ENCODE data around the gene EVL.
"Not testable (repeated sequence)": the region's sequence is repeated elsewhere in the genome, so short reads cannot be mapped to it uniquely, and the experiment has no call there.

EVL gene

DNA sequence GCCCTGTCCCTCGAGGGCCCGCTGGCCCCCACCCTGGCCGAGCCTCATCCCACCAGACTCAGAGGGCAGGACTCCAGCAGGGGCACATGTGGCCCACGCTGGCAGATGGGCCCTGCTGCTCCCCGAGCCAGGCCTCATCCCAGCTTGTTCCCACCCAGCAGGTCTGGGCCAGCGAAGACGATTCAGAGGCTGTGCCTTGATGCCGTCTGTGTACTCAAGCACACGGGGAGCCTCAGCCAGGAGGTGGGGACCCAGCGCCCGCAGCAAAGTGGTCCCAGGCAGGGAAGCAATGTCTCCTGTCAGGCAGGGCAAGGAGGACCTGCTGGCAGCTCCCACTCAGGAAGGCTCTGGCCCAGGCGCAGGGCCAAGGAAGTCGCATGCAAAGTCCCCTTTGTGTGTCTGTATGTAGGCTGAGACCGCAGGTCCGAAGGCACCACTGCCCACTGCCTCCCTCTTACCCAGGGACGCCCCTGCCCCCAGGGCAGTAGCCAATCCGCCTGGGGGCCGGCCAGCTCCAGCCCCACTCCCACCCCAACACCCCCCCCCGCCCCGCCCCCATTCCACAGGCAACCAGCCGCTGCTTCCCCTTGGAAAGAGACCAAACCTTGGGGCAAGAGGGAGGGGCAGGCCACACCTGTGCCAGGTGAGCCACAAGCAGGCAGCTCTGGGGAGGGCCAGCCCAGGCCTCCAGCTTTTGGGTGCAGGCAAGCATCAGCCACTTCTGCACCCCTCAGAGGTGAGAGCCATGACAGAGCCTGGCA, 84.8 kb downstream of the EVL start:
- no peak for DNase-seq

DNA sequence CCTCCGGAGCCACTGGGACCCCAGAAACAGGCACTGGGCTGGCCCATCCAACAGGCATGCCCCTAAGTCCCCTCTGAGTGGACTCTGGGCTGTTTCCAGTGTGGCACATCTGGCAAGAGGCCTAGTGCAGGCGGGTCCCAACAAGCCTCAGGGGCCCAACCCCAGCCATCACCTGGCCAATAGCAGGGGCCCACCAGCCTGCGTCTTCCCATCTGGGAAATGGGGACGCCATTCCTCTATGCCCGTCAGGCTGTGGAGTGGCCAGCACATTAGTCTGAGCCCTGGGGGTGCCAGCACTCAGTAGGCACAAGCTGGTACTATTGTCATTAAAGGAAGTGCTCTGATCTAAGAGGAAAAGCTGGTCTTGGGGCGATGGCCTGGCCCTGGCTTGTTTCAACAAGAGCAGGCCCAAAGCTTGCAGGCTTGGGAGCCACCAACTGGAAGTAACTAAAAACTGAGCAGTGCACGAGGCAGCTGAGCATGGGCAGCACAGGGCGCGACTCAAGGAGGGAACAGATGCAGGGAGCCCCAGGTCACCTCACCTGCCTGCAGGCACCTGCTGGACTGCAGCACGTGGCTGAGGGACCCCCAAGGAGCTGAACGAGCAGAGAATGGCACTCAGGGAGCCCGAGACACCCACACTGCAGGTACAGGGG, 85.8 kb downstream of the EVL start:
- no peak for DNase-seq

DNA sequence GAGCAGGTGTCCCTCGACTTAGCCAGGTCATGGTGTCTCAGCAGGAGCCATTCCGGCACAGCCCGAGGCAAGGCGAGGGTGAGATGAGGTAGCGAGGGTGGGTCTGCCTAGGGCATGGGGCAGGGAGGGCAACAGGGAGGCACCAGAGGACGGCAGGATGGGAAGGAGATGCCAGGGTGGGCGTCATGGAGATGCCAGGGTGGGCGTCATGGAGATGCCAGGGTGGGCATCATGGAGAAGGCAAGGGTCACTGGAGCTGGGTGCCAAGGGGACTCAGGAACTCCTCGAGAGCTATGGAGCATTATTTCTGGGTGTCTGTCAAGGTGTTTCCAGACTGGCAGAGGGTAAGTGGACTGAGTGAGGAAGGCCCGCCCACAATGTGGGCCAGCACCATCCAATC, 86.9 kb downstream of the EVL start:
- no peak for DNase-seq

DNA sequence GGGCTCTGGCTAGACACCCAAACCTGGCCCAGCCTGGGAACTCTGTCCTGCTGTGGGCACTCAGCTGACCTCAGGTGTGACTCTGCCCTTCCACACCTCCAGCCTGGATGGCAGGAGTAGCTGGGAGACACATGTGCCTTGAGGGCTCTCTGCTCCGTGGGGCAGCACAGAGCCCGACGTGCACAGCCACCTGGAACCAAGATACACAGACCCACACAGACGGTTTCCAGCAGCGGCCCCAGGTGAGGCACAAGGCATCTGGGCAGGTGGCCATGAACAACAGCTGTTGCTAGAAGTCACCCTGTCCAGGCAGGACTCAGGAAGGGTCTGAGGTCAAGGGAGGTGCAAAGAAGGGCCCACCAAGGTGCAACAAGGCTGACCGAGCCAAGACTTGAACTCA, 88.3 kb downstream of the EVL start:
- DNase-seq = no peak

DNA sequence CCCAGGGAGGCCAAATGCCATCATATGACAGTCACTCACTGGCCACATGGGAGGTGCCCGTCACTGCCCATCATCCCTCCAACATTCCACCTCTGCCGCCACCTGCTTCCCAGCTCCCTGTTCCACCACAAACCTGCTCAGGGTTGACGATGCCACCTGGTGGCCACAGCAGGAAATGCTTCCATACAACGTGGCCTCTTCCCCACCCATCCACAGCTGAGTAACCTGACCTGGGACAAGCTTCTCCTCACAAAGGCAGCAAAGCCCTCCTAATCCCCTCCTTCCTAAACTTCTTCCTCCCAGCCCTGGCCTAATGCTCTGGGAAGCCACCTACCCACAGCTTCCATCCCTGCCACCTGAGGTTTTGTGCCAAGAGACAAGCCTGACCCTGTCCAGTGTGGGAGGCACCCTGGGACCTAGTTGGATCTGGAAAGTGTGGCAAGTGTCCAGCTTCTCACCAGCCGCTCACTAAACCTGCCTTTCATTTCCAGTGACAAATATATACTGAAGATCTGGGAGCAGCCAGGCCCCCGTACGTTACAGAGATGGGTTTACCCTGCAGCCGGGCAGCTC, 89.9 kb downstream of the EVL start:
- DNase-seq = no peak

DNA sequence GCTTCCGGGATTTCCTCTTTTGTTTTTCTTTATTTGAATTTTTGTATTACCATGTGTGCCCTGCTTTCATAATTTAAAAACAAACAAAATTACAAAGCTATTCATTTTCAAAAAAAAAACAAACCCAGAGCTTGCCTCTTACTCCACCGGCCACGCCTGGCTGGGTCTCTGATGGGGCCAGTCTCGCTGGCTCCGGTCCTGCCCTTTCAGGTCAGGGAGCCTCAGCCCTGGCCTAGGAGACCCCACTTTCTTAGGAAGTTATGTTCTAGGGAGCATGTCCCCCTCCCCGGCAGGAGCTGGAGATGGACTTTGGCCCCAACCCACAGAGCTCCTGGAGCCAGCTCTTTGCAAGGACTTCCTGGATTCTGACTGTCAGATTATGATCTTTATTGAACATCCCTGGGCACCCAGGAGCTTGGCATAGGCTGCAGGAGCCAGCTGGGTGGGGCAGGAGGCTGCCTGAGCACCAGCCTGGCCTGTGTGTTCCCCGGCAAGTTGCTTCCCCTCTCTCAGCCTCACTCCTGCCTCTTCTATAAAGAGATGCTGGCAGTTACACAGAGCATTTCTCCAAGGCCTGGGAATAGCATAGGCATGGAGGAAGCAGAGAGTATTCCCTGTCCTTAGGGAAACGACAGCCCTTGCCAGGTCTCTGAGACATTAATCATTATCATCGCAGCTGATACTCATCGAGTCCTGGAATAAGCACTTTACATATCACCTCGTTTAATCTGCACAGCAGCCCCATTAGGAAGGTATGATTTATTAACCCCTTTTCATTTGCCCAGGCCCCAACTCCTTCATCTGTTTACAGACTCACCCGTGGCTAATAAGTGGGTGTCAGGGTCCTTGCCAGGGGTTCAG, 90.8 kb downstream of the EVL start:
- DNase-seq = no peak

DNA sequence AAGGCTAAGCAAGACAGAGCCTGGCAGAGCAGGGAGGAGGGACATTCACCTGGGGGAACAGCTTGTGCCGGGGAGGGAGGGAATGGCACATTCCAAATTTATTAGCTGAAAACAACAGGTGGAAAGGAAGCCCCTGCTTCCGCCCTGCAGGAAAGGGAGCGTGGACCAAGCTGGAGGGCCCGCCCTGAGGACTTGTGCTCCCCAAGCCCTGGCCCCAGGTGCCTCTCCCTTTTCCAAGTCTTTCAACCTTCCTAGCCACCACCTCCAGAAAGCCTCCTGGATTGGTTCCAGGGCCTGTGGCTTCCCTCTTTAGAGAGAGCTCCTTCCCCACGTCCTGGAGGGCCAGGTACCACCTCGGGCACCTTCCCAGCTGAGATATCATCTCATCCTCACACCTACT, 91.6 kb downstream of the EVL start:
- no peak for DNase-seq

DNA sequence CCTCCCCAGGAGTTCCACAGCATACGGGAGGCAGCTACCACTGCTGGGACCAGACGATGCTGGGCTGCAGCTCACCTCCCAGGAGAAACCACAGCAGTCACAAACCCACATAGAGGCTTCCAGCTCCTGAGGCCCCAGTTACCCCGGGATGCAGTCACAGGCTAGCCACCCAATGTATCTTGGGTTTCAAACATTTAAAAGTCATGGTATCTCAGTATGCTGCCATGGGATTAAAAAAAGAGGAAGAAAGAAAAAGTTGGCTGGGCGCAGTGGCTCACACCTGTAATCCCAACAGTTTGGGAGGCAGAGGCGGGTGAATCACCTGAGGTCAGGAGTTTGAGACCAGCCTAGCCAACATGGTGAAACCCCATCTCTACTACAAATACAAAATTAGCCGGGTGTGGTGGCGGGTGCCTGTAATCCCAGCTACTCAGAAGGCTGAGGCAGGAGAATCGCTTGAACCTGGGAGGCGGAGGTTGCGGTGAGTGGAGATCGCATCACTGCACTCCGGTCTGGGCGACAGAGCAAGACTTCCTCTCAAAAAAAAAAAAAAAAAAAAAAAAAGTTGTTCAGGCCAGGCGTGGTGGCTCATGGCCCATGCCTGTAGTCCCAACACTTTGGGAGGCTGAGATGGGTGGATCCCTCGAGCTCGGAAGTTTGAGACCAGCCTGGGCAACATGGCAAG, 92.5 kb downstream of the EVL start:
- not testable (repeated sequence) for DNase-seq

DNA sequence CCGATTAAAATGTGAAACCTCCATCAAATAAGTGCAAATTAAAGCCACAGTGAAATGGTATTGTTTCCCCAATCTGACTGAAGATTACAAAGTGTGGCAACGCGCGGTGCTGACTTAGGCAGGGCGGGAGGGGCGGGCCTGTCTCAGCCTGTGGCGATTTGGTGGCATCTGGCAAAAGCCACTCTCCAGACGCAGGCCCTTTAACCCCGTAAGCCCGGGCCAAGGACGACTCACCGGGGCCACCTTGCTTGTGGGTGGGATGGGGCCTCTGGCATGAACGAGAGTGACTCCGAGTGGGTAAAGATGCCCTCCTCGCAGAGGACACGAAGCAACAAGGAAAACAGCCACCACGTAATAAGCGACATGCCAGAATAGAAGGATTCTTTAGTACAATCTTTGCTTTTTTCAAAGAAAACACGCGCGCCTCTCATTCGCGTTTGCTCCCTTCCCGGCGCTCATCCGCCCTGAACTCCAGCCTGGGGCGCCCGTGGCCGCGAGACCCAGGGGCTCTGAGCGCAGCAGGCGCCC, 93.4 kb downstream of the EVL start:
- DNase-seq = no peak

DNA sequence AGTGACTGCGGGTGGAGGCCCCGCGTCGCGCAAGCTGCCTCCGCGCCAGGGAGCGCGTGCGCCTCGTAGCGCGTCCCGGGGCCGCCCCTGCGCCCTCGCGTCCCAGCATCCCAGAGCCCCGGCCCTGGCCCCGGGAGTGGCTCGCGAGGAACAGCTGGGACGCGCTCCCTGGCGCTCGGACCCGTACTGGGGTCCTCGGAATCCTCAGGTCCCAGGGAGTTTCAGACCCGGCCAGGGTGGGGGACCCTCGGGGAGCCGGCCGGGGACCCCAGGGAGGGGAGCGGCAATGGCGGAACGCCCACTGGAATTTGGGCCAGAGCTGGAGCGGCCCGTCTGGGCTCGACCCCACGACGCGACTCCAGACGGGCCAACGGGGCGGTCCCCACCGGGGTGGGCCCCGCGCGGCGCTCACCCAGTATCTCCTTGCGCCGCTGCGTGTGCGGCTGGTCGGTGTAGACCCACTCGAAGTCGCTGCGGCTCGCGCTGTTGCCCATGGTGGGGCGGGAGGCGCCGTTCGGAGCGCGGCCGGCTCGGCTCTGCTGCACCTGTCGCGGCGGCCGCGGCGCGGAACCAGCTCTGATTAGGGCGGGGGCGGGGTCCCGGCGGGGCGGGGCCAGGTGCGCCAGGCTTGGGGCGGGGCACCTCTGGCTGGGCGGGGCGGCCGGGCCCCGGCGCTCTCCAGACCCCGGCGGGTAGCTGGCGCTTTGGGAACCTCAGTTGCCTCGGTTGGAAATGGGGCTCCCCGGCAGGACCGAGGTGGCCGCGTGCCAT, 94.1 kb downstream of the EVL start, which contains the start of gene DEGS2:
TSS of gene DEGS2 (minus strand) at position 552 of the 771 bp plus-strand sequence. CDS start at position 494, 58 bp downstream.
- DNase-seq = no peak

DNA sequence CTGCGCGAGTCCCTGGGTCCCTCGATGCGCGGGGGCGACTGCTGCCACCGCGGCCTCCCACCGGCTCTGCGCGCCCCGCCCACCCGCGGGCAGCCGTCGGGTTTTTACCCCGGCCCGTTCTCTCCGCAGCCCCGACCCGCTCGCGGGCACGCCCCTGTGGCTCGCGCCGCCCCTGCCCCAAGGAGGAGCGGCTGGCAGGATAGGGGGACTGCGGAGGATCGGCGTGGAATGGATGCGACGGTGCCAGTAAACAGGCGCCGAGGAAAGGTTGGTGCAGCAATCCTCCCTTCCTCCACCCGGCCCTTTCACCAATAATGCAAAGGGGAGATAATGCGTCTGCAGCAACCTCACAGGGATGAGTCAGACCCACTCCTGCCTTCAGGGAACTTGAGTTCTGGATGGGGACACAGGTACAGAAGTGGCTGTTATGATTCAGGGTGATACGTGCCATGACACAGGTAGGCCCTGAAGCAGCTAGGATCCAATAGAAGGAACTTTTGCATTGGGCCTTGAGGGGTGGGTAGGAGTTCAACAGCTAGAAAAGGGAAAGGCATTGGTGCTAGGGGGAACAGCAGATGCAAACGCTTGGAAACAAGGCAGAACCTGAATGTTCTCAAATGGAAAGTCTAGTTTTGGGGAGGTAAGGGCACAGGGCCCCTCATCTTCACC, 94.8 kb downstream of the EVL start:
- DNase-seq = no peak

DNA sequence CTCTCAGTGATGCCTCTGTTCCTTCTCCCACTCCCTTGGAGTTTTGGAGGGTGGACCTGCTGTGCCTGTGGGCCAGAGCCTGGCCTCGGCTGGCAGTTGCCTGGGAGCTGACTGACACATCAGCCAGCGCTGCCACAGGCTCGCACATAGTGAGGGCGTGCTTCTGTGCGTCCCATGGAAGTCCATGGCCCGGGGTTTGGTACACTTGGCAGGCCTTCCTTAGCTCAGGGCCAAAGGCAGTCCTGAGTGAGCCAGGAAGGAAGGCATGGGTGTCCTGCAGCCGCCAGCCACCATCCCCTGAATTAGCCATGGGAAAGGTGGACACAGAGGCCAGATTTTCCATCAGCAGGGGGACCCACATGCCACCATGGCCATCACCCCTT, 95.3 kb downstream of the EVL start:
- DNase-seq = no peak

DNA sequence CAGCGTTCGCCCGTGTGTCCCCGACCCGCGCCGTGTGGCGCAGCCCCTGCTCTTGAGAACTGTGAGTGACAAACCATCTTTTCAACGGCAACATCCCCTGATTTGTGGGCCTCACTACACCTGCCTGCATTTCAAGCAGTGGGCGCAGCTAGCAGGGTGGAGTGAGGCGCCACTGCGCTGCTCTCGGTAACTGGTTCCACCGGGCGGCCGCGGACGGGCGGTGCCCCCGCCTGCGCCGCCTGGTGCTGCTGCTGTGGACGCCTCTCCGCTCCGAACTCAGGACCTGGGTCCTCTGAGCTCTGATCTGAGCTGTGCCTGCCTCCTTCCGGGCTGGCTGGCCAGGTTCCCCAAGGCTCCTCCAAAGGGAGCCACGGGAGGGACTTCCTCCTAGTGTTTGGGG, 100.2 kb downstream of the EVL start:
- no peak for DNase-seq

DNA sequence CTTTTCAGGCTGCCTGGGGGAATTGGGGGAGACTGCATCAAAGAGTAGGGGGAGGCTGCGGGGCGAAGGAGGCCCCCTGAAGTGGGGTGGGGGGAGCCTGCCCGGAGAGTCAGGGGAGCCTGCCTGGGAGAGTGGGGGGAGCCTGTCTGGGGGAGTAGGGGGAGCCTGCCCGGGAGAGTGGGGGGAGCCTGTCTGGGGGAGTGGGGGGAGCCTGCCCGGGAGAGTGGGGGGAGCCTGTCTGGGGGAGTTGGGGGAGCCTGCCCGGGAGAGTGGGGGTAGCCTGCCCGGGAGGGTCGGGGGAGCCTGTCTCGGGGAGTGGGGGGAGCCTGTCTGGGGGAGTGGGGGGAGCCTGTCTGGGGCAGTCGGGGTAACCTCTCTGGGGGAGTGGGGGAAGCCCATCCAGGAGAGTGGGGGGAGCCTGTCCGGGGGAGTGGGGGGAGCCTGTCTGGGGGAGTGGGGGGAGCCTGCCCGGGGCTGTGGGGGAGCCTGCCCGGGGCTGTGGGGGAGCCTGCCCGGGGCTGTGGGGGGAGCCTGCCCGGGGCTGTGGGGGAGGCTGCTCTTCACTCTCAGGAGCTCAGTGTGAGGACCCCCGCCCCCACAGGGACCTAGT, 100.7 kb downstream of the EVL start:
- no peak for DNase-seq

DNA sequence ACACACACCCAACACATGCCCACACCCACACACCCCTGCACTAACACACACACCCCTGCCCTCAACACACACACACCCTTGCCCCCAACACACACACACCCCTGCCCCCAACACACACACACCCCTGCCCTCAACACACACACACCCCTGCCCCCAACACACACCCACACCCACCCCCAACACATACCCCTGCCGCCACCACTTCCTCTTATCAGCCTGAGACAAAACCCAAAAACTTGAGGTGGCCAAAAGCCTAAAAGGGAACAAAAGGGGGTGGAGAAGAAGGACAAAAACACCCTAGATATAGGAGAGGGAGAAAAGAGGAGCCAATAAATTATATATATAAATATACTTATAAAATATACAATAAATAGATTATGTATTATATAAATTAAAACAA, 103.3 kb downstream of the EVL start:
- DNase-seq = no peak

DNA sequence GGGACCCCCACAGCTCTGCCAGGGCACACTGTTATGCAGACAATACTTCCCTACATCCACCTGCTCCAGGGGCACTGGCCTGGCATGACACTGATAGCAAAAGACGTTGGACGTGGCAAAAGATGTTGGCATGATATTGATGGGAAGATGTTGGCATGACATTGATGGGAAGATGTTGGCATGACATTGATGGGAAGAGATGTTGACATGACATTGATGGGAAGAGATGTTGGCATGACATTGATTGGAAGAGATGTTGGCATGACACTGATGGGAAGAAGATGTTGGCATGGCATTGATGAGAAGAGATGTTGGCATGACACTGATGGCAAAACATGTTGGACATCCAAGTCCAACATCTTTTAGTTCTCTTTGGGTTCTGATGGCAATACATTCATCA, 105.7 kb downstream of the EVL start:
- no peak for DNase-seq

DNA sequence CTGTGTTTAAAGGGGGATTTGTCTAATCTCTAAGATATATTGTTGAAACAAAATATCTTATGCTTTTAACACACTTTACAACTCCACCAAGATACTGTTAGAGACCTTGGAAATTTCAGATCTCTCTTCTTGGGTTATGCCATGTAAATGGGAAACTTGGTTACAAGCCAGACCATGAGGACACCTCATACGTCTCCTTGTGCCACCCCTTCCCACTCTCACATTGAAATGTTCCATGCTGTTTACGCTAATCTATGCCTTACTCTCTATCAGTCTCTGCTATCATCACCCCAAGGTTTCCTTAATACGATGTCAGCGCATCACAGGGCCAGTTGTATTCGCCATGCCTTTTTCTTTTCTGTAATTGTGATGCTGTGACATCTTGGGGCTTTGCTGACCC, 107.6 kb downstream of the EVL start:
- DNase-seq = no peak

DNA sequence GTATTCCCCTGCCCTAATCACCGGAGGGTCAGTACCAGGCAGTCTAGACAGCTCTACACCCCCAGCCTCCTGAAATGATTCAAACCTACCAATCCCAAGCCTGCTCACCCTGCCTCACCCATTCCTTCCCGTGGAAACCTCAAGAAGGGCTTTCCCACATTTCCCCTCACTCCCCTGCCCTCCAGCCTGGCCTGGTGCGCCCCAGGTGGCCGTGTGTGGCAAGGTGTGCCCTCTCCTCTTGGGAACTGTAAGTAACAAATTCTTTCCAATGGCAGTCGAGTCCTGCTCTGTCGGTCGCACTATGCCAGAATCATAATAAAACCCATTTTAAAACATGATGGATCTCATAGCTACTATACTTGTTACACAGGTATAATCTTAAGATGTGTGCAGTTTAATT, 108.1 kb downstream of the EVL start:
- no peak for DNase-seq

DNA sequence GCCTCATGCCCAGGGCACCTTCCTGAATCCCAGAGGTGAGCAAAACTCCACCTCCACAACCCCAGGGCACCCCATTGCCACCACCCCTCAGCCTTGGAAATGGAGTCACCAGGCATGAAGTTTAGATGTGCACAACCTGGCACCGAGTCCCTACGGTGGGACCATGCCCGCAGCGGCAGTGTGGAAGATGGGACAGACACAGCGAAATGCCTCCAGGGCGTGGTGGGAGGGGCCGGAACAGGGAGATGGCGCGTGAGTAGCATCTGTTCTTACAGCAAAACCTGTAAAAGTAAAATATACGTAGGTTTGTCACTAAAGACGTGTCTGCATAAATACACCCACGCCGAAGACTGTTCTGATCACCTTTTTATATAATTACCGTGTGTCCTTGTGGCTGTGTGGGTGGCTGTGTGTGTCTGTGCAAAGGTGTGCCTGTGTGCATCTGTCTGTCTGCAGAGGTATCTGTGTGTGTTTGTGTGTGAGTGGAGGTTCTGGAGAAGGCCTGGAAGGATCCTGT, 111.6 kb downstream of the EVL start:
- no peak for DNase-seq

DNA sequence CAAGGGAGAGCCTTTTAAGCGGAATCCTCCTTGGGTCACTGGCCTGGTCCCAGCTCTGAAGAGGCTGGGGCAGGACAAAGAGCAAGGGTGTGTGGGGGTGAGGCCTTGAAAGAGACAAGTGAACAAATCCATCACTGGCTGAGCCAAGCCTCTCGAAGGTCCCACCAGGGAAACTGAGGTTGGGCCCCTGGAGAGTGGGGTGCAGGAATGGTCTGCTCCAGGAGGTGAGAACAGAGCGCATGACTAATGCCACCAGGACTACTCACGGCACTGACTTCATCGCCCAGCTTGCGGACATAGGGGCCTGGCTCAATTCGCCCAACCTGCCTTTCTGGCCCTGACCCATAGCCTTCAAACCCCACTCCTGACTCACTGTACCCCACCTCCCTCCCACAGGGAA, 113.5 kb downstream of the EVL start:
- DNase-seq = no peak
